HG03342 (cell line): ENCODE results near the gene PRKAR2A.
"Not testable (repeated sequence)": the region's sequence is repeated elsewhere in the genome, so short reads cannot be mapped to it uniquely, and the experiment has no call there.

ENCODE experiments used
- ATAC-seq: cut with Tn5 transposase; IDR thresholded peaks from one replicate; pipeline ENCODE4 v1.9.1; 2021; ENCODE audit warnings: mild to moderate bottlenecking, moderate library complexity; ENCODE audit not compliant: unreplicated experiment

Gene PRKAR2A

DNA sequence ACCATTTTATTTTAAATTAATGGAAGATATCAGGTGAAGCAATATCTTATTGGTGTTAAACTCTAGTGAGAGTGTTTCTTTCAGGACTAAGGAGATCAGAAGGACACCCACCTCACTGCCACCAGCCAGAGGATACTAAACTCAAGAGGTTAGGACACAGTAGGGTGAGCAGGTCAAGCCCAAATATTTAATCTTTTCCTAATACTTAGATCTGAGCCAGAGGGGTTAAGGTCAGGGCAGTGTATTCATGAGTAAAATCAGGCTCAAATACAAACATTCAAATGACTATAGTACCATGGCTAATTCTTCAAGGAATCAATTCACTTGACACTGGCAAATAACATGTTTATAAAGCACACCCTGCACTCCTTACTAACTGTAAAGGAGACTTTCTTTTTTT is 65.6 kb downstream of the PRKAR2A start:
- ATAC-seq, result no peak

DNA sequence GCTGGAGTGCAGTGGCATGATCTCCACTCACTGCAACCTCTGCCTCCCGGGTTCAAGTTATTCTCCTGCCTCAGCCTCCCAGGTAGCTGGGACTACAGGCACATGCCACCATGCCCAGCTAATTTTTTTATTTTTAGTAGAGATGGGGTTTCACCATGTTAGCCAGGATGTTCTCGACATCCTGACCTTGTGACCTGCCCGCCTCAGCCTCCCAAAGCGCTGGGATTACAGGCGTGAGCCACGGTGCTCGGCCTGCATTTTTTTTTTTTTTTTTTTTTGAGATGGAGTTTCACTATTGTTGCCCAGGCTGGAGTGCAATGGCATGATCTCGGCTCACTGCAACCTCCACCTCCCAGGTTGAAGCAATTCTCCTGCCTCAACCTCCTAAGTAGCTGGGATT is 69.1 kb downstream of the PRKAR2A start:
- ATAC-seq, result not testable (repeated sequence)

DNA sequence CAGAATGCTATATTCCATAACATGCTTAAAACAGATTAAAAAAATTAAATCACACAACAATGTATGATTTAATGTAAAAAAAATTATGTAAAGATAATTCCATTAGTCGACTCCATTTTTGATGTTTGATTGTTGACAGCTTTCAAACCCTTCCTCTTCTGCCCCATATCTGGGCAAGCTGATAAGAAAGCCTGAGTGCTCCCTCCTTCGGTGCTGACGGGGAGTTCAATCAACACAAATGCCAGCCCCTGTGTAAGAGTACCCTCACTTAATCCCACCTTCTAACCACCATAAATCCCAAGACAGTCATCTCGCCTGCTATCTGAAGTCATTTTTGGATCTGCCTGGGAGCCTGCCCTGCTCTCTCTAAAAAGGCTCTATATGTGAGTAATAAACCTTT is 70.8 kb downstream of the PRKAR2A start:
- no peak for ATAC-seq

DNA sequence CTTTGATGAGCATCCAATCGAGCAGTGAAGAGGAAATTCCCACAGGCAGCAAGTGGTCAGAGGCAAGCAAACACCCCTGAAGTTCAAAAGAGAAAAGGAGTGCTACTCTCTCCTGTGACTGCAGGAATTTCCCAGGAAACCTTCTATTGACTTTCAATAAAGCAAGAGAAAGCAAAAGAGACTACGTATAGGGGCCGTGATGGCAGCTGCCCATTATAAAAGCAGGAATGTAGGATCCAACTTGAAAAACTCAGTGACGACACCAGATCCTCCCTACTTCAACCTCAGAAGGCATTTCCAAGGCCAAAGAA is 77.5 kb downstream of the PRKAR2A start:
- no peak for ATAC-seq

DNA sequence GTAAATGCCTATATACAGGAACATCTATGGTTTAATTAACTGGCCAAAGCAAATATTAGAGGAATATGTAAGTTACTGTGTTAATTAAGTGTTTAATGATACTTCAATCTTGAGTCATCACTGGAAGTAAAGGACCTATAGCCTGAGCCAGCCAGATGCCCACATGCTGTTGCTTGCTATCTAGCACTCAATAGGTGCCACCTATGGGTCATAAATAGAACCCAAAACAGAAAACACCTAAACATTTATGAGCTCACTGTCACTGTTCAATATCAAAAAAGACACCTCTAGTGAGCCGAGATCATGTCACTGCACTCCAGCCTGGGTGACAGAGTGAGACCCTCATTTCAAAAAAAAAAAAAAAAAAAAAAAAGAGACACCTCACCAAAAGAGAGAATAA is 82.3 kb downstream of the PRKAR2A start:
- ATAC-seq, result no peak

DNA sequence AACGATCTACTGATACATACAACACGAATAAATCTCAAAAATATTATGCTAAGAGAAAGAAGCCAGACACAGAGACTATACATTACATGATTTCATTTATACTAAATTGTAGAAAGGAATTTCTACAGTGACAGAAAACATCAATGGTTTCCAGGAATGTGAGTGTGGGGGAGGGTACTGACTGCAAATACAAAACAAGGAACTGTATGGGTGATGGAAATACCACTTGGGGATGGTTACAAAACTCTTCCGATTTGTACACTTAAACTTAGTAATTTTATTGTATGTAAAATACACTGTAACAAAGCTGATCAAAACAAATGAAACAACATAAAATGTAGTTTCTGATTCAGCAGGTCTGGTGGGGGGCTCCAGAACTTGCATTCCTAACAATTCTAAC is 84.9 kb downstream of the PRKAR2A start:
- ATAC-seq, result no peak

DNA sequence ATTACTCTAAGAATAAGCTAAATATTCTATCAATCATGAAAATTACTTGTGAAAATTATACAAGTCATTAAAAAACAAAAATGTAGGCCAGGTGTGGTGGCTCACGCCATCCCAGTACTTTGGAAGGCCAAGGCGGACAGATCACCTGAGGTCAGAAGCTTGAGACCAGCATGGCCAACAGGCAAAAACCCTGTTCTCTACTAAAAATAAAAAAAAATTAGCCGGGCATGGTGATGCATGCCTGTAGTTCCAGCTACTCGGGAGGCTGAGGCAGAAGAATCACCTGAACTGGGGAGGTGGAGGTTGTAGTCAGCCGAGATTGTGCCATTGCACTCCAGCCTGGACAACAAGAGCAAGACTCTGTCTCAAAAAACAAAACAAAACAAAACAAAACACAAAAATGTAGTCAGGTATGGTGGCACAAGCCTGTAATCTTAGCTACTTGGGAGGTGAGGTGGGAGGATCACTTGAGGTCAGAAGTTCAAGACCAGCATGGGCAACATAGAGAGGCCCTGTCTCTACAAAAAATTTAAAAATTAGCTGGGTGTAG is 87.6 kb downstream of the PRKAR2A start:
- not testable (repeated sequence) for ATAC-seq

DNA sequence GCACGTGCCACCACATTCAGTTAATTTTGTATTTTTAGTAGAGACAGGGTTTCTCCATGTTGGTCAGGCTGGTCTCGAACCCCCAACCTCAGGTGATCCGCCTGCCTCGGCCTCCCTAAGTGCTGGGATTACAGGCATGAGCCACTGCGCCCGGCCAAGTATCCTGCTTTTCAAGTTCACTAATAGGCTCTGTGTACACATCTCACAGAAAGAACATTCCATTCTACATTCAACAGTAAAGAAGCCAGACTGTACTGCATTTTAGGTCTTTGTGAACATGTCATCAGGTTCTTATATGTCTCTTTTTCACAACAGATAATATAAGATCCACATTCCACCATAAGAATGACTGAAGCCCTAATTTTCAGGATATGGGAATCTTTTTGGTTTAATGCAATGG is 88.1 kb downstream of the PRKAR2A start:
- ATAC-seq, result not testable (repeated sequence)

DNA sequence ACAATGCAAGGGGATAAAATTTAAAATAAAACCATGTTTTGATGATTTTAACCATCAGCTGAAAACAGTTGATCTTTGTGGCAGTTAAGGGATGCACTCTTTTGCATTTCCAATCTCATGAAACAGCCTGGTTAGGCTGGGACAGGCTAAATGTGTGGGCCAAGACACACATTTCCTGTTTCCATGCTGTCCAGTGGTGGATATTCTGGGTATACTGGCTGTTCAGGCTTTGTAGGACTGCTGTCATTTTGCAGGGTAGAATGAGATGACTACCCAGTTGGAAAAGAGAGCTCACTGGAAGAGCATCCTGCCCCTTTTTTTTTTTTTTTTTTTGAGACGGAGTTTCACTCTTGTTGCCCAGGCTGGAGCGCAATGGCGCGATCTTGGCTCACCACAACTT is 88.6 kb downstream of the PRKAR2A start:
- ATAC-seq, result no peak

DNA sequence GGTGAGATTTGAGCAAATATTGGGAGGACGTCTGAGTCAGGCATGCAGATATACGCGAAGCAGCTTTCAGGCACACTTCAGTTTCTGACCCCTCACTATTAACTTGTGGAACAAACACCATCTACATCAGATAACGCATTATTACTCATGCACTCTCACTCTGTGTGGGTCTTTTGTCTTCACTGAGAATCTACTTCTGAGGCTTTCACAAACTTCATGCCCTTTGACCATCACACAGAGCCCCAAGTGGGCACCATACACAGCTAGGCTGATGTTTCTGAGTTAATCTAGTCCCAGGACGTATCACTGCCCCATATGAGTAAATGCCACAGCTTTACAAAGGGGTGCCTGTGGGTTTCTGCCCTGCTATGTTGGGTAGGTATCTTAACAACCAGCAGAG is 91.0 kb downstream of the PRKAR2A start:
- ATAC-seq, result no peak

DNA sequence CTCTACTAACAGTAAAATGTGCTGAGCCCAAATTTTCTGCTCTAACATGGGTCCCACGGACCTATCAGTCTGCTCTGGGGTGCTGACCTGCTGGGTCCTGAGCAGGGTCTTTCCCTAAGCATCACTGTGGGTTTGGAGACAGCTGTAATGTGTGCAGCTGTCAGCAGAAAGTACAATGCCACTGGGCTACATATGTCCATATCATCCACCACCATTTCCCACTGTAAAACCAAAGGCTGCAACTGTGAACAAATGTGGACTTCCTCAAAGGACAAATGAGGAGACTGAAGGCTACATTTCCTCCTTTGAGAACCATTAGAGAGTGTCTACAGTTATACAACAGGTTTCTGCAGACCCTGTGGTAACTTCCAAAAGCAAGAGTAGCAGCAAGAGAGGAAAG is 96.8 kb downstream of the PRKAR2A start:
- ATAC-seq, result no peak

DNA sequence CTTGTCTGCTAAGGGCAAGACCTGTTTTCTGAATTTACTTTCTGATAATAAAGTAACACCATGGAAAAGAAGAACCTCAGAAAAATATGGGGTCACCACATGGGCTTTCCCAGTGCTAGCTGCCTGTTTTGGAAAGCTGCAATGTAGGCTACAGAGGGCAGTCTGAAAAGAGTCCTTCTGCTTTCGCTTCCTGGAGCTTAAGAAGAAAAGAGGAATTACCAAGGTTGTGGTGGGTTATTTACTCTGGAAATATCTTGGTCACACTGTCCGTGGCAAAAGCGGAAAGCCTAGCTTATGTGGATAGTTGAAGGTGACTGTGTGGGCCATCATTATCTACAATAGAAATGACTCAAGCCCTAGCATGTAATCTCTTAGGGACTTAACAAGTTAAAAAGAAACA is 98.9 kb downstream of the PRKAR2A start:
- no peak for ATAC-seq

DNA sequence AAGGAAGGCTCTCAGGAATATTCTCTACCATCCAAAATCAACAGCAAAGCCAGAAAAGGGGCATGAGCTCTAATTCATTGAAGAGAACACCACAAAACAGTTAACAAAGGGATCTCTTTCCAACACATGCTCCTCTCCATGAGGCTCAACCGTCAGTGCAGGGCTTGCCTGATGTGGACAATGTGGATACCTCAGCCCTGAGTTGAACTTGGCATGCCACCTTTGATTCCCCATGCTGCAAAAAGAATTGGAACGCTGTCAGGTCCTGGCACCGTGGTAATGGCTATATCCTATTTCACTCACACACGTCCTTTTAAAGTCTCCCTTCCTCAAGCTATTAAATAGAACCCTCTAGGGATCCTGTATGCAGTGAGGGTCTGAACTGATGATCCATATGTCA is 100.0 kb downstream of the PRKAR2A start:
- ATAC-seq, result no peak

DNA sequence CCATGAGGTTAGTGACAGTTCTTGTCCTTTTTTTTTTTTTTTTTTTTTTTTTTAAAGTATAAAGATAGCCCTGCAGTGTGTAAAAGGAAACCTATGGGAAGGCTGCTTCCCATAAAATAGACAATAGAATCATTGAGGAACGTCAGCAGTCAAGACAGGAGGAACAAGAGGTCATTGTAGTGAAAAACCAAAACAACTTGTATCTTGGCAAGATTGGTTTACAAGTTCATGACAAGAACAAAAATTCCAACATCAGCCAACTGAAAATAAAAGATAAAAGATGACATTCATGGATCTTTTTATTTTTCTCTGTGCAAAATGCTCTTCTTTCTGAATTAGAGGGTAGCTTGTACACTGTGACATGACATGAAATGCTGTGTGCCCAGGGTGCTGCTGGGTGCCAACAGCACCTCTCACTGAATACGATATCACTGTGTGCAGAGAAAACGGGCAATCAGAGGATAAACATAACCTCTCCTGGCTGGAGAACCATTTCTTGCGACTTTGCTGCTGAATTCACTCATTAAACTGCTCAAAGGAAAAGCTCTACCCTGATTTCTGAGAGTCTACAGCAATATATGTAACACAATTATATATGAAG is 100.6 kb downstream of the PRKAR2A start:
- ATAC-seq, result no peak

DNA sequence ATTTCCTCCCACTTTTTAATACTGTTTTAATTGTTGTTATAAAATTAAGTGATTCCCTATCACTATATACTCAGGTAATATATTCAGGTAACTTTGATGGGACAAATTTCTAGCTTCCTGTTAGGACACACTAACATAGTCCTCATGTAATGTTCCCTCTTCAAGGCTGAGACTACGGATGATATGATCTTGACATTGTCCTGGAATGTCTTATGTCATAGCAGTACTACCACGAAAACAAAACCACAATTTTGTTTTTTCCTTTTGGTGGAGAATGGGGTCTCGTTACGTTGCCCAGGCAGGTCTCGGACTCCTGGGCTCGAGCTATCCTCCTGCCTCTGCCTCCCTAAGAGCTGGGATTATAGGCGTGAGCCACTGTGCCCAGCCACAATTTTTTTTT is 103.9 kb downstream of the PRKAR2A start:
- ATAC-seq, result no peak

DNA sequence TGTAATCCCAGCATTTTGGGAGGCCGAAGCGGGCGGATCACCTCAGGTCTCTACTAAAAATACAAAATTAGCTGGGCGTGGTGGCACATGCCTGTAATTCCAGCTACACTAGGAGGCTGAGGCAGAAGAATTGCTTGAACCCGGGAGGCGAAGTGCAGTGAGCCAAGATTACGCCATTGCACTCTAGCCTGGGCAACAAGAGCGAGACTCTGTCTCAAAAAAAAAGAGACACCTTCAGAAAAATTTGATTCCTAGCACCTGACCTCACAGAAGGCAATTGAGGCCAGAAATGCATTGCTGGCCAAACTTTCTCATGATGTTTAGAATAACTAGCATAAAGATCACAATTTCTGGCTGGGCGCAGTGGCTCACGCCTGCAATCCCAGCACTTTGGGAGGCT is 106.4 kb downstream of the PRKAR2A start:
- ATAC-seq, result not testable (repeated sequence)

DNA sequence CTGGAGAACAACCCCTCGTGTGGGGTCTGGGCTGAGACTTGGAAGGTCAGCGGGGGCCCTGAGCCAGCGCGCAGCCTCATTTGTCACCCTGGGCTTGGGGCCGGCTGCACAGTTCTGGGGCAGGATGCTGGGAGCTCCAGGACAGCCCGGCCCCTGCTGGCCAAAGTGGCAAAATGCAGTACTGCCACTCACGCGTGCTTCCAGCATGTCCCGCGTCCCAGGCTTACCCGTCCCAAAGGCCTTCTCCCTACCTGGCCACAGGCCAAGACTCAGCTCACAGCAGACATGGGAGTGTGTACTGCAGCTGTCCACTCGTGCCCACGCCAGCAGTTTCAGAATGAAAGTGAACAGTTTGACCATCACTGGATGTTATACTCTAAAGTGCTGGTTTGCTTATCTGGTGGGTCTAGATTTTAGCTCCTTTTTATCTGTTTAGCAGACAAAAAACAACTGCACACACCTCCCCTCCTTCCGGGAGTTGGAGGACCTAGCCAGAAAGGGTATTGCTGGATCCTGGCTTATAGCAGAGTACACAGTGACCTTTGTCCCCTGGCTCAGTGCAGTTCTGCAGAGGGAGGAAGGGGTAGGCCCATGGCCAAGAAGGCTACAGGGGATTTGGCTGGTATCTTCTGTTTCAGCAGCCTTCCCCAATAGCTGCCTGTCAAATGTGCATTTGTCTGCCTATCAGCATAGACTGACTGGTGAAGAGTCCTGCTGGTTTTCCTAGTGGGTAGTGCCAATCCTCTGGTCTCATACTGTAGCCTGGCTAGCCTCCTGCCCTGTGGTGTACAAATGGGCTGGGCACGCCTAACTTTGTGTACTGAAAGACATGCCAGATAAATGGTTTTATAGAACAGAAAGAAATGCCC is 107.5 kb downstream of the PRKAR2A start:
- ATAC-seq, result peak; percentile 92

DNA sequence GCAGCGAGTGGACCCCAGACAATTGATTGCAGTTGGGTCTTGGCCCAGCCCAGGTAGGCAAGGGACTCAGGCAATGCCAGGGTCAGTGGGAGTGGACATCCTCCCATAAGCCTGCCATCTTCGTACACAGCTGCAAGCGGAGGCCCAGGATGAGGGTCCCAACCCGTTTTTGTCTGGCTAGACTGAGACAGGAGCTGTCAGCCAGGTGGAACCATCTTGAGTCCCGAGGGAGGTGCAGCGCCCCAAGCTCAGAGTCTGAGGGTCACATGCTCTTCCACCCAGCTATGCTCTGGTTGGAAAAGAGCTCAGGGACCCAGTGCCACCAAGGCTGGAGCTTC is 108.1 kb downstream of the PRKAR2A start:
- peak; percentile 35 for ATAC-seq

DNA sequence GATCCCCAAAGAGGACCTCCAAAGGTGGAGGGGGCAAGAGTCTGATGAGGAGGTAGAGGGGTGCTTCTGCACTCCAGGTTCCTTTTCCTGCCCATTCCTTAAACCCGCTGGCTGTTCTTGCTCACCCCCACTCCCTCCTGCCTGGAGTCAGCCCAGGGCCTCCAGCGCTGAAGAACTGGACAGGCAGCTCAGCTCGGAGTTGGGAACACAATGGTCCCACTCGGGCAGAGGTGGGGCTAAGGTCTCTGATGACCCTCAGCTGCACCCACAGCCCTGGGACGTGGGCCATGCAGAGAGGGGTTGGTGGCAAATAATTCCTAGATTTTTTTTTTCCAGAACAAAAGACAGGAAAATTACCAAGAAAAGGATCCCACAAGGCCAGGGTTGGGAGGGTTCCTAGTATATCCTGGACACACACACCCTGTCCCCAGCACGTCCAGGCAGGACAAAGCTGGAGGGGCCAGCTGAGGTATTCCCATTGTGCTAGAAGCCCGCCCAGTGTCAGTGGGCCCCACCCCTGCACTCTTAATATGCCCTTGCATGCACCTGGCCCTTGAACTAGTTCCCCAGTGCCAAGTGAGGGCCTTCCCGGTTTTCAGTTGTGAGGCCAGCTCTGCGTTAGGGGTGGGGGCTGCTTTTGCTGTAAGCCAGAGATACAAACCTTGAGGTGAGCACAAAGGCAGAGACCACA is 108.6 kb downstream of the PRKAR2A start:
- no peak for ATAC-seq

DNA sequence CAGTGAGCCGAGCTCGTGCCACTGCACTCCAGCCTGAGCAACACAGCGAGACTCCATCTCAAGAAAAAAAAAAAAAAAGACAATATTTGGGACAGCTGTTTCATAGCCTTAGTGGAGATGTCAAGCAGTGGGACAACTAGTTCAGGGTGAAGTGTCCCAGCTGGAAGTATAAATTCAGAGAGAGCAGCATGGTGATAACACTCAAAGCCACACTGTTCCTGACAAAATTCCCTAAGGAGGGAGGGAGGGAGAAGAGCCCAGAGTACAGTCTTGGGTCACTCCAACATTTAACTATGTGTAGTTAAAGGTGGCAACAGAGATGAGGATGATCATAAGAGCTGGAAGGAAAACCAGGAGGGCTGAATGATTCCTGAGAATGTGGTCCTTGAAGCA is 109.5 kb downstream of the PRKAR2A start:
- no peak for ATAC-seq

DNA sequence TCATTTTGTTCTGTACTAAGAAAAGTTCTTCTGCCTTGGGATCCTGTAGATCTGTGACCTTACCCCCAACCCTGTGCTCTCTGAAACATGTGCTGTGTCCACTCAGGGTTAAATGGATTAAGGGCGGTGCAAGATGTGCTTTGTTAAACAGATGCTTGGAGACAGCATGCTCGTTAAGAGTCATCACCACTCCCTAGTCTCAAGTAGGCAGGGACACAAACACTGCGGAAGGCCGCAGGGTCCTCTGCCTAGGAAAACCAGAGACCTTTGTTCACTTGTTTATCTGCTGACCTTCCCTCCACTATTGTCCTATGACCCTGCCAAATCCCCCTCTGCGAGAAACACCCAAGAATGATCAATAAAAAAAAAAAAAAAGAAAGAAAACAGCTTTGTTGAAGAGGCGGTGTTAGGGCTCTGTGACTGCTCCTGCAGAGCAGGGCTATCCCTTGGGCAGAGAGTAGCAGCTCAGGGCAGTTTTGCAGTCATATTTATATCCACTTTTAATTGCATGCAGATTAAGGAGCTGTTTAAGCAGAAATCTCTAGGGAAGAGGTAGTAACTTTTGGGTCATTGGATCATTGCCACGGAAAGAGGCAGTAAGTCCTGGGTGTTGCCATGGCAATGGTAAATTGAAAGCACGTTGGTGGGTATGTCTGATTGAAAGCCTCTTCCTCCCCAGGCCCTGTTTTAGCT is 112.5 kb downstream of the PRKAR2A start:
- ATAC-seq, result not testable (repeated sequence)
